ENCODE results near the gene CDH1.

DNA sequence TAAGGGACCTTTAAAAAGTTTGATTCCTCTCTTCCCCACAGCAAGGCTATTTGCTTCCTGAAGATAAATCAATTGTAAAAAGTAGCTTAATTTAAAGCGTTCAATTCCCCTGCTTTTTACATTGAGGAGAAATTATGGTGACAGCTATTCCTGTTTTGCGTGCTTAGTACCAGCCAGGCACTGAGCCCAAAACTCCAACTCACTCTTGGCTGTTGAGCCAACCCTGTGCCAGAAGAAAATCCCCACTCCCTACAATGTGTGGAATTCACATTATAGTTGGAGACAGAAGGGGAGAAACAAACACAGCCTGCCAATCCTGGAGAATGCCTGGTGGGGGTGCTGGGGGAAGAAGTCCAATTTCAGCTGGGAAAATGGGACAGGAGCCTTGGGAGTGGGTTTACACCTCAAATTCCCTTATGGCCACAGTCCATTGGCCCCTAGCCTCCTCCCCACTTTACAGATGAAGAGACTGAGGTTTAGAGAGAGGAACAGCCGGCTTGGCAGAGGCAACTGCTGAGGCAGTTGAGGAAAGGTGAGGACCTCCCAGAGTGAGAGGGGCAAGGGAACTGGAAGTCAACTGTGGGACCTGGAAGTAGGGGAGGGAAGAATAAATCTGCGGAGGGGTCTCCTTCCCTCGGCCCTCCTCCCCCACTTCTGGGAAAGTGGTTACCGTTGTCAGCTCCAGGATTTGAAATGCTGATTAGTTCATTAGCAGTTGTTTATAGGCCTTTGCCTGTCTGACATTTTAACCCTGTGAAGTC, 26.1 kb downstream of the CDH1 start:
- no peak for TF ChIP-seq POLR2A (IDR thresholded peaks at IDR 0.05)
- TF ChIP-seq, protein P1, sequence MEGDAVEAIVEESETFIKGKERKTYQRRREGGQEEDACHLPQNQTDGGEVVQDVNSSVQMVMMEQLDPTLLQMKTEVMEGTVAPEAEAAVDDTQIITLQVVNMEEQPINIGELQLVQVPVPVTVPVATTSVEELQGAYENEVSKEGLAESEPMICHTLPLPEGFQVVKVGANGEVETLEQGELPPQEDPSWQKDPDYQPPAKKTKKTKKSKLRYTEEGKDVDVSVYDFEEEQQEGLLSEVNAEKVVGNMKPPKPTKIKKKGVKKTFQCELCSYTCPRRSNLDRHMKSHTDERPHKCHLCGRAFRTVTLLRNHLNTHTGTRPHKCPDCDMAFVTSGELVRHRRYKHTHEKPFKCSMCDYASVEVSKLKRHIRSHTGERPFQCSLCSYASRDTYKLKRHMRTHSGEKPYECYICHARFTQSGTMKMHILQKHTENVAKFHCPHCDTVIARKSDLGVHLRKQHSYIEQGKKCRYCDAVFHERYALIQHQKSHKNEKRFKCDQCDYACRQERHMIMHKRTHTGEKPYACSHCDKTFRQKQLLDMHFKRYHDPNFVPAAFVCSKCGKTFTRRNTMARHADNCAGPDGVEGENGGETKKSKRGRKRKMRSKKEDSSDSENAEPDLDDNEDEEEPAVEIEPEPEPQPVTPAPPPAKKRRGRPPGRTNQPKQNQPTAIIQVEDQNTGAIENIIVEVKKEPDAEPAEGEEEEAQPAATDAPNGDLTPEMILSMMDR (IDR thresholded peaks at IDR 0.05) = no peak

Measured in uterus (tissue), 2 donors.